Breast epithelium (tissue), 4 donors: ENCODE results near the gene GJB4. TPM values are rescaled to one million over a fixed set of nuclear protein-coding genes. Genes with fewer than 3 reads are reported as not detected.
A peak's percentile ranks its signal among the peaks of the same experiment; 100 is the strongest.

ENCODE experiments used
- DNase-seq, 2 donors: peaks; one replicate each; pipeline ENCODE4 v3.0.0-alpha.2; 2019; ENCODE audit warnings: low spot score in 2 of 2
- H3K27ac ChIP-seq, 2 donors: fragments of 200-600 bp; sonication (generic) in 1 of 2; one replicate each; pipeline ENCODE4 v1.5.1; 2016 to 2019; ENCODE audit warnings: mild to moderate bottlenecking in 1 of 2
- H3K27me3 ChIP-seq, 2 donors: fragments of 200-600 bp; sonication (generic) in 1 of 2; one replicate each; pipeline versions ENCODE4 v1.5.1 to v1.6.0; 2017 to 2019; ENCODE audit warnings: control low read depth in 1 of 2, mild to moderate bottlenecking in 1 of 2
- H3K36me3 ChIP-seq: fragments of 200-600 bp; one replicate; pipeline ENCODE4 v1.5.1; 2019
- H3K4me1 ChIP-seq, 2 donors: fragments of 200-600 bp; sonication (generic); one replicate each; pipeline ENCODE4 v1.5.1; 2016 to 2019; ENCODE audit warnings: control low read depth in 1 of 2
- H3K4me3 ChIP-seq, 3 donors: fragments of 200-600 bp; sonication (generic); 1 replicate in 2 of 3; 2 replicates in 1 of 3; pipeline ENCODE4 v1.5.1; 2016 to 2019; ENCODE audit warnings: mild to moderate bottlenecking in 3 of 3, moderate library complexity in 2 of 3
- H3K9me3 ChIP-seq, 2 donors: fragments of 200-600 bp; sonication (generic) in 1 of 2; one replicate each; pipeline ENCODE4 v1.5.1; 2016 to 2019; ENCODE audit warnings: control low read depth in 1 of 2
- CTCF ChIP-seq, 3 donors: fragments of 450-650 bp; IDR thresholded peaks; one replicate each; pipeline ENCODE4 v1.5.1; 2016 to 2017; ENCODE audit warnings: antibody characterized with exemption in 3 of 3, mild to moderate bottlenecking in 3 of 3, moderate library complexity in 3 of 3
- POLR2A ChIP-seq: fragments of 450-650 bp; IDR thresholded peaks from one replicate; pipeline ENCODE4 v1.6.1; 2016; ENCODE audit warnings: antibody characterized with exemption, mild to moderate bottlenecking, moderate library complexity
- POLR2AphosphoS5 ChIP-seq, 3 donors: sonication (generic); formaldehyde crosslinking; IDR thresholded peaks; one replicate each; pipeline ENCODE4 v1.6.1; 2017; ENCODE audit warnings: antibody characterized with exemption in 3 of 3
- intact Hi-C: fragments of 100-400 bp; cut with DNase I; formaldehyde crosslinking; loops from one replicate; pipeline ENCODE4 v1.15.1; 2023; ENCODE audit warnings: low total_unique reads
- total RNA-seq, 3 donors: library from RNA; depleted of rRNA; stranded (reverse); fragments of >200 nt; gene quantifications; one replicate each; pipeline ENCODE4 v1.1.0, GENCODE V29; 2016

The GJB4 gene
- total RNA-seq, 3 donors from 2014 or later = 0.15 TPM; not detected in 2

GRCh38 chr1:34786521-34787325 lies 27.2 kb downstream of the GJB4 start:
- TF ChIP-seq POLR2AphosphoS5 (IDR thresholded peaks at IDR 0.05) (no peak), CTCF (IDR thresholded peaks at IDR 0.05) (peak; percentile 24 to 70 (median 66))
- H3K27ac ChIP-seq = no peak overlapping the region

GRCh38 chr1:34787461-34788420 lies 28.2 kb downstream of the GJB4 start:
- no peak for DNase-seq
- intact Hi-C loops = no loop called here

More at GRCh38 chr1:34786521-34787325, 27.2 kb downstream of the GJB4 start:
- peaks cover 0 to 11% of the 10 kb centered on the region in 2 donors for H3K27me3 ChIP-seq
- peaks cover 1% of the 10 kb centered on the region in 2 donors for H3K4me1 ChIP-seq
- intact Hi-C loops = no loop called here
- no peak overlapping the region for H3K4me3 ChIP-seq
- peak; percentile 24 to 73 for DNase-seq
- H3K36me3 ChIP-seq = no peaks in the 10 kb centered on the region
- H3K9me3 ChIP-seq = no peaks in the 10 kb centered on the region

GRCh38 chr1:34790985-34791384 lies 31.4 kb downstream of the GJB4 start:
- H3K27ac ChIP-seq = peak overlapping the region in 1 of 2 donors; percentile 68
- H3K27me3 ChIP-seq = no peaks in the 10 kb centered on the region
- no peak for DNase-seq
- H3K36me3 ChIP-seq = no peaks in the 10 kb centered on the region
- H3K9me3 ChIP-seq = no peaks in the 10 kb centered on the region
- intact Hi-C loops = loop anchor here (10.0 kb wide), 1 partner anchor 64 kb away; the partner anchor contains the start of gene SMIM12
- H3K4me1 ChIP-seq = no peaks in the 10 kb centered on the region
- no peak overlapping the region for H3K4me3 ChIP-seq
- TF ChIP-seq POLR2A = no peak
- TF ChIP-seq CTCF (IDR thresholded peaks at IDR 0.05) = no peak
- no peak for TF ChIP-seq POLR2AphosphoS5 (IDR thresholded peaks at IDR 0.05)

More at GRCh38 chr1:34787461-34788420, 28.2 kb downstream of the GJB4 start:
- Histone ChIP-seq H3K4me3 (no peak overlapping the region), H3K36me3 (no peaks in the 10 kb centered on the region), H3K9me3 (no peaks in the 10 kb centered on the region), H3K27ac (peak overlapping the region in 1 of 2 donors; percentile 19), H3K4me1 (no peaks in the 10 kb centered on the region), H3K27me3 (peaks cover 0 to 2% of the 10 kb centered on the region in 2 donors)
- no peak for TF ChIP-seq POLR2AphosphoS5 (IDR thresholded peaks at IDR 0.05)
- TF ChIP-seq CTCF (IDR thresholded peaks at IDR 0.05) = peak in 1 of 3 donors; percentile 13

GRCh38 chr1:34792424-34792823 lies 32.9 kb downstream of the GJB4 start:
- Histone ChIP-seq H3K27me3 (no peaks in the 10 kb centered on the region), H3K4me1 (no peaks in the 10 kb centered on the region), H3K4me3 (peak overlapping the region; percentile 41 to 64 (median 44)), H3K9me3 (no peaks in the 10 kb centered on the region), H3K27ac (peak overlapping the region in 1 of 2 donors; percentile 68), H3K36me3 (no peaks in the 10 kb centered on the region)
- no peak for DNase-seq
- intact Hi-C loops = loop anchor here (10.0 kb wide), 1 partner anchor 62 kb away; the partner anchor contains the start of gene SMIM12
- TF ChIP-seq POLR2A (no peak), CTCF (IDR thresholded peaks at IDR 0.05) (no peak), POLR2AphosphoS5 (IDR thresholded peaks at IDR 0.05) (no peak)
